Measurements from ENCODE around the gene ITGA3. TPM values are rescaled to one million over a fixed set of nuclear protein-coding genes. Genes with fewer than 3 reads are reported as not detected.
A peak's percentile ranks its signal among the peaks of the same experiment; 100 is the strongest.

ITGA3 gene
- polyA plus RNA-seq, 1 of the 3 experiments (the other 2 are of a cell fraction), result 766 TPM

DNA sequence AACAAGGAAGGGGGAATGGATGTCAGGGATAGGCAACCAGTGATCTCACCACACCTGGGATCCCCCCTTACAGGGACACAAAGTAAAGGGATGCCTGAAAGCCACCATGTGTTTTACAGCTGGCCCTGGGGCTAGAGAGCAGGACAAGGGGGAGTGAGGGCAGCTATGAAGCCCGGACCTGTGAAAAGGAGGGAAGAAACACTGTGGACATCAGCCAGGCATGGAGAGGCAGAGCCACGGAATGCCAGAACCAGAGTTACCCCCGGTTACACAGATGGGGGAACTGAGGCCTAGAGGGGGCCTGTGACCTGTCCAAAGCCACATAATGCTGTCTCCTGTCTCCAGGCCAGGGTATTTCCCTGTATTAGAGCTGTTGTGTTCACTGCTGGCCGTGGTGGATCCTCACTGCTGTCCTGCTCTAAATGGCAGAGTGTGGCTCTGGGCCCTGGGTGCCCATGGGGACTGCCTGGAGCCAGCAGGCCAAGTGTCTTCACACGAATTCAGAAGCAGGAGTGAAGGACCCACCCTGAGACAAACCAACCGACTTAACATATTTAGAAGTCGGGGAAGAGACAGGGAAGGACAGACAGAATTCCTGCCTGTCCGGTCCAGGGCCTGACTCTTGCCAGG, 29.7 kb upstream of the ITGA3 start:
- H4K20me1 ChIP-seq (ENCODE audit: insufficient read depth), result no peaks in the 10 kb centered on the region
- H3K4me3 ChIP-seq (ENCODE audit: low read depth in 2 of 2, low read length in 1 of 2), result peak overlapping the region in 1 of 2 experiments; percentile 71; a peak in 2 of 4 replicates
- H3K4me1 ChIP-seq (ENCODE audit: control insufficient read depth in 1 of 2, insufficient read depth in 2 of 2, low read depth in 1 of 2, low read length in 1 of 2), result peaks cover 16 to 21% of the 10 kb centered on the region in 2 experiments; a peak in 3 of 4 replicates
- TF ChIP-seq POLR2AphosphoS5 (IDR thresholded peaks at IDR 0.05; ENCODE audit: low read depth, low read length) (no peak), NRF1 (IDR thresholded peaks at IDR 0.05; ENCODE audit: low read depth, low read length) (no peak), EZH2phosphoT487 (IDR thresholded peaks at IDR 0.05; ENCODE audit: borderline replicate concordance, low read depth) (no peak), FOXJ3 (CRISPR knock-in tag; IDR thresholded peaks at IDR 0.05) (no peak), FOSL2 (IDR thresholded peaks at IDR 0.05; ENCODE audit: borderline replicate concordance, low read depth) (no peak), YY1 (IDR thresholded peaks at IDR 0.05; ENCODE audit: low read depth) (no peak), GABPA (IDR thresholded peaks at IDR 0.05; ENCODE audit: low read depth) (no peak), FOXM1 (IDR thresholded peaks at IDR 0.05; ENCODE audit: low read depth) (no peak), CHD2 (IDR thresholded peaks at IDR 0.05; ENCODE audit: low read length, partially characterized antibody) (no peak), TEAD4 (IDR thresholded peaks at IDR 0.05; ENCODE audit: borderline replicate concordance, insufficient read depth) (no peak), RXRA (IDR thresholded peaks at IDR 0.05; ENCODE audit: borderline replicate concordance, low read depth) (no peak), RCOR1 (IDR thresholded peaks at IDR 0.05; ENCODE audit: low read length) (no peak)
- TF ChIP-seq, protein P1, sequence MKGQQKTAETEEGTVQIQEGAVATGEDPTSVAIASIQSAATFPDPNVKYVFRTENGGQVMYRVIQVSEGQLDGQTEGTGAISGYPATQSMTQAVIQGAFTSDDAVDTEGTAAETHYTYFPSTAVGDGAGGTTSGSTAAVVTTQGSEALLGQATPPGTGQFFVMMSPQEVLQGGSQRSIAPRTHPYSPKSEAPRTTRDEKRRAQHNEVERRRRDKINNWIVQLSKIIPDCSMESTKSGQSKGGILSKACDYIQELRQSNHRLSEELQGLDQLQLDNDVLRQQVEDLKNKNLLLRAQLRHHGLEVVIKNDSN (IDR thresholded peaks at IDR 0.05; ENCODE audit: borderline replicate concordance, low read depth), result no peak
- TF ChIP-seq, protein P2, sequence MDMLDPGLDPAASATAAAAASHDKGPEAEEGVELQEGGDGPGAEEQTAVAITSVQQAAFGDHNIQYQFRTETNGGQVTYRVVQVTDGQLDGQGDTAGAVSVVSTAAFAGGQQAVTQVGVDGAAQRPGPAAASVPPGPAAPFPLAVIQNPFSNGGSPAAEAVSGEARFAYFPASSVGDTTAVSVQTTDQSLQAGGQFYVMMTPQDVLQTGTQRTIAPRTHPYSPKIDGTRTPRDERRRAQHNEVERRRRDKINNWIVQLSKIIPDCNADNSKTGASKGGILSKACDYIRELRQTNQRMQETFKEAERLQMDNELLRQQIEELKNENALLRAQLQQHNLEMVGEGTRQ (IDR thresholded peaks at IDR 0.05; ENCODE audit: borderline replicate concordance, low read depth, low read length), result no peak
- POLR2A ChIA-PET, result no interaction called here
- DNase-seq, result peak; percentile 24
- H3K36me3 ChIP-seq (replicated peaks in 1 of 2; ENCODE audit: control insufficient read depth in 1 of 2, insufficient read depth in 2 of 2, low read length in 1 of 2), result no peaks in the 10 kb centered on the region
- H2AFZ ChIP-seq (ENCODE audit: low read depth), result no peak overlapping the region
- peak overlapping the region; percentile 31 to 99; a peak in 3 of 4 replicates for H3K27ac ChIP-seq (ENCODE audit: low read depth in 2 of 2, low read length in 1 of 2)
- WGBS (ENCODE audit: low lambda C conversion rate), result 57% methylated on average over 8 of the region's 8 CpGs
- no peaks in the 10 kb centered on the region for H3K9me3 ChIP-seq
- H3F3A ChIP-seq (replicated peaks; ENCODE audit: insufficient read depth), result peaks cover 55% of the 10 kb centered on the region
- no peaks in the 10 kb centered on the region for H3K9me2 ChIP-seq
- H3K79me2 ChIP-seq (ENCODE audit: insufficient read depth), result peaks cover 13% of the 10 kb centered on the region; the same call in 1 of the 2 replicates
- H3K9ac ChIP-seq, result peak overlapping the region; percentile 89
- CTCF ChIA-PET, result interaction anchor here (0.6 to 15.7 kb wide), 44 partner anchors 8 to 455 kb away, joined by 3 to 353 read pairs (median 5); partner anchors contain the start of genes ITGA3, PDK2 and TAC4
- peak overlapping the region; percentile 98 for H3K4me2 ChIP-seq
- no peaks in the 10 kb centered on the region for H3K27me3 ChIP-seq (ENCODE audit: insufficient read depth)

DNA sequence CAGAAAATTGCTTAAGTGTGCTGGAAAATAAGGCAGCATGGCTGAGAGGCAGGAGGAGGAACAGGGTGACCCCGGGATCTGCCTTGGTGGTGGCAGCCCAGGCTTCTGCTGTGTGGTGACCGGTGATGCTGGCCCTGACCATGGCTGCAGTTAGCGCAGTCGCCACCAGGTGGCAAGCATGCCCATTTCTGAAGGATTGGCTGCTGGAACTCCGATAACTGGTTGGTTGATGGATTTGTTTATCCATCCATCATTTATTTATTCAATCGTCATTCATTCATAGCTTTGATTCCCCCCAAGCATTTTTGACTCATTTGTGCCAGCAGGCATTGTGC, 29.1 kb upstream of the ITGA3 start:
- peaks cover 16 to 21% of the 10 kb centered on the region in 2 experiments; a peak in 3 of 4 replicates for H3K4me1 ChIP-seq (ENCODE audit: control insufficient read depth in 1 of 2, insufficient read depth in 2 of 2, low read depth in 1 of 2, low read length in 1 of 2)
- H3K36me3 ChIP-seq (replicated peaks in 1 of 2; ENCODE audit: control insufficient read depth in 1 of 2, insufficient read depth in 2 of 2, low read length in 1 of 2), result no peaks in the 10 kb centered on the region
- WGBS (ENCODE audit: low lambda C conversion rate), result 2% methylated on average over 6 of the region's 6 CpGs
- peak overlapping the region; percentile 98 for H3K4me2 ChIP-seq
- no peaks in the 10 kb centered on the region for H3K27me3 ChIP-seq (ENCODE audit: insufficient read depth)
- POLR2A ChIA-PET, result no interaction called here
- H3F3A ChIP-seq (replicated peaks; ENCODE audit: insufficient read depth), result peaks cover 57% of the 10 kb centered on the region
- H3K4me3 ChIP-seq (ENCODE audit: low read depth in 2 of 2, low read length in 1 of 2), result peak overlapping the region; percentile 46 to 71
- CTCF ChIA-PET, result interaction anchor here (0.6 to 15.7 kb wide), 48 partner anchors 8 to 456 kb away, joined by 3 to 353 read pairs (median 5); partner anchors contain the start of genes ITGA3, PDK2 and TAC4
- H3K27ac ChIP-seq (ENCODE audit: low read depth in 2 of 2, low read length in 1 of 2), result peak overlapping the region; percentile 74 to 99; a peak in 3 of 4 replicates
- no peaks in the 10 kb centered on the region for H3K9me3 ChIP-seq
- H3K9ac ChIP-seq, result peak overlapping the region; percentile 89
- peaks cover 13% of the 10 kb centered on the region; the same call in 1 of the 2 replicates for H3K79me2 ChIP-seq (ENCODE audit: insufficient read depth)
- no peak overlapping the region for H2AFZ ChIP-seq (ENCODE audit: low read depth)
- H3K9me2 ChIP-seq, result no peaks in the 10 kb centered on the region
- H4K20me1 ChIP-seq (ENCODE audit: insufficient read depth), result no peaks in the 10 kb centered on the region
- peak; percentile 93 for DNase-seq
- TF ChIP-seq MEF2A (IDR thresholded peaks at IDR 0.05; ENCODE audit: borderline replicate concordance, low read depth), result no peak
- TF ChIP-seq, protein P3, sequence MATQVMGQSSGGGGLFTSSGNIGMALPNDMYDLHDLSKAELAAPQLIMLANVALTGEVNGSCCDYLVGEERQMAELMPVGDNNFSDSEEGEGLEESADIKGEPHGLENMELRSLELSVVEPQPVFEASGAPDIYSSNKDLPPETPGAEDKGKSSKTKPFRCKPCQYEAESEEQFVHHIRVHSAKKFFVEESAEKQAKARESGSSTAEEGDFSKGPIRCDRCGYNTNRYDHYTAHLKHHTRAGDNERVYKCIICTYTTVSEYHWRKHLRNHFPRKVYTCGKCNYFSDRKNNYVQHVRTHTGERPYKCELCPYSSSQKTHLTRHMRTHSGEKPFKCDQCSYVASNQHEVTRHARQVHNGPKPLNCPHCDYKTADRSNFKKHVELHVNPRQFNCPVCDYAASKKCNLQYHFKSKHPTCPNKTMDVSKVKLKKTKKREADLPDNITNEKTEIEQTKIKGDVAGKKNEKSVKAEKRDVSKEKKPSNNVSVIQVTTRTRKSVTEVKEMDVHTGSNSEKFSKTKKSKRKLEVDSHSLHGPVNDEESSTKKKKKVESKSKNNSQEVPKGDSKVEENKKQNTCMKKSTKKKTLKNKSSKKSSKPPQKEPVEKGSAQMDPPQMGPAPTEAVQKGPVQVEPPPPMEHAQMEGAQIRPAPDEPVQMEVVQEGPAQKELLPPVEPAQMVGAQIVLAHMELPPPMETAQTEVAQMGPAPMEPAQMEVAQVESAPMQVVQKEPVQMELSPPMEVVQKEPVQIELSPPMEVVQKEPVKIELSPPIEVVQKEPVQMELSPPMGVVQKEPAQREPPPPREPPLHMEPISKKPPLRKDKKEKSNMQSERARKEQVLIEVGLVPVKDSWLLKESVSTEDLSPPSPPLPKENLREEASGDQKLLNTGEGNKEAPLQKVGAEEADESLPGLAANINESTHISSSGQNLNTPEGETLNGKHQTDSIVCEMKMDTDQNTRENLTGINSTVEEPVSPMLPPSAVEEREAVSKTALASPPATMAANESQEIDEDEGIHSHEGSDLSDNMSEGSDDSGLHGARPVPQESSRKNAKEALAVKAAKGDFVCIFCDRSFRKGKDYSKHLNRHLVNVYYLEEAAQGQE (IDR thresholded peaks at IDR 0.05; ENCODE audit: low read depth, low read length), result no peak
- TF ChIP-seq NRF1 (IDR thresholded peaks at IDR 0.05; ENCODE audit: low read depth, low read length), result 0 out of 2 replicates have a peak, but pooled peaks have one; percentile 14
- no peak for TF ChIP-seq TCF12 (IDR thresholded peaks at IDR 0.05)
- no peak for TF ChIP-seq POLR2AphosphoS5 (IDR thresholded peaks at IDR 0.05; ENCODE audit: low read depth, low read length)
- no peak; the same call in 1 of the 2 replicates for TF ChIP-seq NFIC (IDR thresholded peaks at IDR 0.05; ENCODE audit: borderline replicate concordance)
- TF ChIP-seq EP300 (IDR thresholded peaks at IDR 0.05; ENCODE audit: borderline replicate concordance in 1 of 2, low read depth in 1 of 2, low read length in 1 of 2), result no peak; a peak in 1 of 4 replicates
- no peak; the same call in 1 of the 2 replicates for TF ChIP-seq JUND (IDR thresholded peaks at IDR 0.05)
- no peak for TF ChIP-seq GATA2 (CRISPR knock-in tag; IDR thresholded peaks at IDR 0.05)
